ENCODE data around the gene HDDC3. TPM values are rescaled to one million over a fixed set of nuclear protein-coding genes. Genes with fewer than 3 reads are reported as not detected.

Gene HDDC3
- total and polyA plus RNA-seq, 9 of the 15 experiments (the other 6 are each of a cell fraction or from before 2014, with no cell fraction given): 14.9 to 55.8 (median 36.9) TPM

DNA sequence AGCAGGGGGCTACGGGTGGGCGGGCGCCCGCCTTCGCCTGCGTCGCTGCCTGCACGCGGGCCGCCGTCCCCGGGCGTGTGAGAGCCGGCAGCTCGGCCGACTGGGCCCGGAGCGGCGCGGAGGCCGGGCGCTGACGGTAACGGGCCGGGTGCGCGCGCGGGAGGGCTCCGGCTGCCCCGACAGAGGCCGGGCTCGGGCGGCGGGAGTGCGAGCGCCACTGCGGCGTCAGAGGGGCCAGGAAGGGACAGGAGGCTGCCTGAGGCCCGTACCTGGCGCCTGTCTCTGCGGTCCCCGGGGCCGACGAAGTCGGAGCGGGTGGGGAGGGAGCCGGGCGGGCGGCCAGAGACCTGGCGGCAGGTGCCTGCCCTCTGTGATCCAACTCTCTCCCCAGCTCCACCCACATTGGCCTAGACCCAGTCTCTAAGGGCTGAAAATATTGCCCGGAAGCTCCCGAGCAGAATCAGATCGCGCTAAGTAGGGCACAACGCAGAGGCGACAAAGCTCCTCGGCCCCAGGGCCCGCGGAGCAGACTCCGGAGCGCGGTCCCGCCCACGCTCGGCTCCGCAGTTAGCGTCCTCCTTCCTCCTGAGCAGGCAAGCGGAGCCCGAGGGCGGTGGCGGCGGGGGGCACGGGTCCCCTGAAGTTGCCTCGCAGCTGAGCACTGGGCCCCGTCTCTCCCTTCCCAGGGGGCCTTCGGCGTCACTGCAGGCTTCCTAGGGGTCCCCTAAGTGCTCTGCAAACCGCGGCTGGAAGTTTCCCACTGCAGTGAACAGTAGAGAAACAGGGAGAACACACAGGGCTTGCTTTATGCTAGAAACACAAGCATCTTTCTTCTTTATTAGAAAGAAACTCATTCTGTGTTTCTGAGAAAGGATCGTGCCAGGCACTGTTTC, 29.3 kb downstream of the HDDC3 start, which contains the start of gene MAN2A2 (continued):
- peak; percentile 55; the same call in 1 of the 2 replicates for TF ChIP-seq XRCC5 (IDR thresholded peaks at IDR 0.05; ENCODE audit: low read depth, low read length)
- TF ChIP-seq, protein P1, sequence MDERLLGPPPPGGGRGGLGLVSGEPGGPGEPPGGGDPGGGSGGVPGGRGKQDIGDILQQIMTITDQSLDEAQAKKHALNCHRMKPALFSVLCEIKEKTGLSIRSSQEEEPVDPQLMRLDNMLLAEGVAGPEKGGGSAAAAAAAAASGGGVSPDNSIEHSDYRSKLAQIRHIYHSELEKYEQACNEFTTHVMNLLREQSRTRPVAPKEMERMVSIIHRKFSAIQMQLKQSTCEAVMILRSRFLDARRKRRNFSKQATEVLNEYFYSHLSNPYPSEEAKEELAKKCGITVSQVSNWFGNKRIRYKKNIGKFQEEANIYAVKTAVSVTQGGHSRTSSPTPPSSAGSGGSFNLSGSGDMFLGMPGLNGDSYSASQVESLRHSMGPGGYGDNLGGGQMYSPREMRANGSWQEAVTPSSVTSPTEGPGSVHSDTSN (CRISPR knock-in tag; IDR thresholded peaks at IDR 0.05; ENCODE audit: low read depth): no peak
- TF ChIP-seq, protein P1 (tag; conservative IDR thresholded peaks at IDR 0.05; ENCODE audit: low read depth): no peak
- TF ChIP-seq HDAC8 (tag; IDR thresholded peaks at IDR 0.05): no peak
- TF ChIP-seq, protein P2, sequence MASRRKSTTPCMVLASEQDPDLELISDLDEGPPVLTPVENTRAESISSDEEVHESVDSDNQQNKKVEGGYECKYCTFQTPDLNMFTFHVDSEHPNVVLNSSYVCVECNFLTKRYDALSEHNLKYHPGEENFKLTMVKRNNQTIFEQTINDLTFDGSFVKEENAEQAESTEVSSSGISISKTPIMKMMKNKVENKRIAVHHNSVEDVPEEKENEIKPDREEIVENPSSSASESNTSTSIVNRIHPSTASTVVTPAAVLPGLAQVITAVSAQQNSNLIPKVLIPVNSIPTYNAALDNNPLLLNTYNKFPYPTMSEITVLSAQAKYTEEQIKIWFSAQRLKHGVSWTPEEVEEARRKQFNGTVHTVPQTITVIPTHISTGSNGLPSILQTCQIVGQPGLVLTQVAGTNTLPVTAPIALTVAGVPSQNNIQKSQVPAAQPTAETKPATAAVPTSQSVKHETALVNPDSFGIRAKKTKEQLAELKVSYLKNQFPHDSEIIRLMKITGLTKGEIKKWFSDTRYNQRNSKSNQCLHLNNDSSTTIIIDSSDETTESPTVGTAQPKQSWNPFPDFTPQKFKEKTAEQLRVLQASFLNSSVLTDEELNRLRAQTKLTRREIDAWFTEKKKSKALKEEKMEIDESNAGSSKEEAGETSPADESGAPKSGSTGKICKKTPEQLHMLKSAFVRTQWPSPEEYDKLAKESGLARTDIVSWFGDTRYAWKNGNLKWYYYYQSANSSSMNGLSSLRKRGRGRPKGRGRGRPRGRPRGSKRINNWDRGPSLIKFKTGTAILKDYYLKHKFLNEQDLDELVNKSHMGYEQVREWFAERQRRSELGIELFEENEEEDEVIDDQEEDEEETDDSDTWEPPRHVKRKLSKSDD (conservative IDR thresholded peaks at IDR 0.05; ENCODE audit: low read length): no peak
- no peak for TF ChIP-seq ZNF282 (CRISPR knock-in tag; IDR thresholded peaks at IDR 0.05)
- no peak for TF ChIP-seq FOS (IDR thresholded peaks at IDR 0.05; ENCODE audit: extremely low read depth, insufficient read length)
- no peak for TF ChIP-seq HNRNPUL1 (IDR thresholded peaks at IDR 0.05; ENCODE audit: low read length)
- no peak for TF ChIP-seq TCF15 (CRISPR knock-in tag; IDR thresholded peaks at IDR 0.05)
- TF ChIP-seq TAL1 (IDR thresholded peaks at IDR 0.05): no peak
- TF ChIP-seq FOXO4 (CRISPR knock-in tag; IDR thresholded peaks at IDR 0.05): no peak
- no peak for TF ChIP-seq MNT (conservative IDR thresholded peaks at IDR 0.05)
- no peak for TF ChIP-seq SIRT6 (IDR thresholded peaks at IDR 0.05; ENCODE audit: low read depth, low read length)
- no peak for TF ChIP-seq ZNF175 (CRISPR knock-in tag; IDR thresholded peaks at IDR 0.05; ENCODE audit: low read depth)
- TF ChIP-seq TAF1 (IDR thresholded peaks at IDR 0.05; ENCODE audit: control insufficient read depth, extremely low read depth, insufficient read depth, low read length, severe bottlenecking): peak; percentile 95
- TF ChIP-seq CHCHD3 (CRISPR knock-in tag; IDR thresholded peaks at IDR 0.05): no peak; the same call in 1 of the 2 replicates
